ENCODE results near the gene YAF2. TPM values are rescaled to one million over a fixed set of nuclear protein-coding genes. Genes with fewer than 3 reads are reported as not detected.
A peak's percentile ranks its signal among the peaks of the same experiment; 100 is the strongest.

Gene YAF2
- total and polyA plus RNA-seq, 2 experiments from 2014 or later, result 15.3 to 35.5 TPM

GRCh38 chr12:42135259-42135814 is 102.7 kb downstream of the YAF2 start:
- Histone ChIP-seq H3K4me1 (ENCODE audit: insufficient read depth) (no peaks in the 10 kb centered on the region), H3K27ac (no peak overlapping the region), H3K4me2 (no peak overlapping the region), H2AFZ (no peak overlapping the region), H3K4me3 (no peak overlapping the region), H4K20me1 (ENCODE audit: insufficient read depth, poor library complexity, severe bottlenecking) (peaks cover 2% of the 10 kb centered on the region), H3K36me3 (replicated peaks; ENCODE audit: insufficient read depth, low read depth) (no peaks in the 10 kb centered on the region), H3K27me3 (no peaks in the 10 kb centered on the region), H3K79me2 (peaks cover 99% of the 10 kb centered on the region), H3K9me3 (ENCODE audit: low read depth) (no peaks in the 10 kb centered on the region), H3K9me2 (replicated peaks; ENCODE audit: insufficient read depth) (no peaks in the 10 kb centered on the region)
- no peak for TF ChIP-seq EZH2 (IDR thresholded peaks at IDR 0.05; ENCODE audit: borderline replicate concordance)
- TF ChIP-seq, protein P1, sequence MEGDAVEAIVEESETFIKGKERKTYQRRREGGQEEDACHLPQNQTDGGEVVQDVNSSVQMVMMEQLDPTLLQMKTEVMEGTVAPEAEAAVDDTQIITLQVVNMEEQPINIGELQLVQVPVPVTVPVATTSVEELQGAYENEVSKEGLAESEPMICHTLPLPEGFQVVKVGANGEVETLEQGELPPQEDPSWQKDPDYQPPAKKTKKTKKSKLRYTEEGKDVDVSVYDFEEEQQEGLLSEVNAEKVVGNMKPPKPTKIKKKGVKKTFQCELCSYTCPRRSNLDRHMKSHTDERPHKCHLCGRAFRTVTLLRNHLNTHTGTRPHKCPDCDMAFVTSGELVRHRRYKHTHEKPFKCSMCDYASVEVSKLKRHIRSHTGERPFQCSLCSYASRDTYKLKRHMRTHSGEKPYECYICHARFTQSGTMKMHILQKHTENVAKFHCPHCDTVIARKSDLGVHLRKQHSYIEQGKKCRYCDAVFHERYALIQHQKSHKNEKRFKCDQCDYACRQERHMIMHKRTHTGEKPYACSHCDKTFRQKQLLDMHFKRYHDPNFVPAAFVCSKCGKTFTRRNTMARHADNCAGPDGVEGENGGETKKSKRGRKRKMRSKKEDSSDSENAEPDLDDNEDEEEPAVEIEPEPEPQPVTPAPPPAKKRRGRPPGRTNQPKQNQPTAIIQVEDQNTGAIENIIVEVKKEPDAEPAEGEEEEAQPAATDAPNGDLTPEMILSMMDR (IDR thresholded peaks at IDR 0.05; ENCODE audit: poor library complexity), result no peak
- TF ChIP-seq EZH2phosphoT487 (IDR thresholded peaks at IDR 0.05; ENCODE audit: low read depth, severe bottlenecking, unreplicated experiment), result no peak
- WGBS (ENCODE audit: low lambda C conversion rate, missing lambda C conversion rate), result 91% methylated on average over 3 of the region's 3 CpGs
- no peak for DNase-seq (ENCODE audit: low spot score)

- Histone ChIP-seq H3K27me3 (no peaks in the 10 kb centered on the region), H3K9me3 (ENCODE audit: low read depth) (no peaks in the 10 kb centered on the region), H3K27ac (no peak overlapping the region), H4K20me1 (ENCODE audit: insufficient read depth, poor library complexity, severe bottlenecking) (peaks cover 5% of the 10 kb centered on the region), H3K36me3 (replicated peaks; ENCODE audit: insufficient read depth, low read depth) (no peaks in the 10 kb centered on the region), H3K9me2 (replicated peaks; ENCODE audit: insufficient read depth) (no peaks in the 10 kb centered on the region), H2AFZ (no peak overlapping the region), H3K4me1 (ENCODE audit: insufficient read depth) (no peaks in the 10 kb centered on the region), H3K79me2 (peaks cover 88% of the 10 kb centered on the region), H3K4me2 (no peak overlapping the region), H3K4me3 (no peak overlapping the region)
- DNase-seq (ENCODE audit: low spot score), result no peak
- no peak for TF ChIP-seq EZH2 (IDR thresholded peaks at IDR 0.05; ENCODE audit: borderline replicate concordance)
- TF ChIP-seq, protein P1 (IDR thresholded peaks at IDR 0.05; ENCODE audit: poor library complexity), result no peak
- no peak for TF ChIP-seq EZH2phosphoT487 (IDR thresholded peaks at IDR 0.05; ENCODE audit: low read depth, severe bottlenecking, unreplicated experiment)
- 77% methylated on average over 4 of the region's 4 CpGs for WGBS (ENCODE audit: low lambda C conversion rate, missing lambda C conversion rate)
Measured at GRCh38 chr12:42130672-42131402, 107.2 kb downstream of the YAF2 start.

DNA sequence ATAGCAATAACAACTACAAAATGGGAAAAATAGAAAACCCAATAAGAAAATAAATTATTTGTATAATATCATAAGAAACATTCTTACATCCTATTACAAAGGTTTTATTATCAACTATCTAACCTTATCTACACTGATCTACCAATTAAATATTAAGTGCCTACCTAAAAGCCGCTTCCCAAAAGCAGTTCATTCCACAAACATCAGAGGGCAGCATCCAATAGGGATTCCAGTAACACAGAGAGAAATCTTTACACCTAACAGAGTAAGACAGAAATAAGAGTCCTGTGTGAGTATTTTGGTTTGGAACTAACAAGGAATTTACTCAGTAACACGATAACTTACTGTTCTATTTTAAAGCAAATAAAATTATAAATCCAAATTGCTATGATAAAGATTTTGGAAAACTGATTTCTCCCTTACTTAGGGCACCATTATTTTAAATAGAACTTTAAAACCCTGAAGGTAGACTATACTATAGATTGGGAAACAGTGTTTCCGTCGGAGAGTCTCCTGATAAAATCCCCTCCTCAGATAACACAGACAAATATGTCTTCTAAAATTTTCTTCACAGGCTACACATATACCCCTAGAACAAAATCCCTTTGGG is 108.3 kb downstream of the YAF2 start:
- WGBS (ENCODE audit: low lambda C conversion rate, missing lambda C conversion rate), result 24% methylated on average over 4 of the region's 4 CpGs
- H3K9me3 ChIP-seq (ENCODE audit: low read depth), result no peaks in the 10 kb centered on the region
- H4K20me1 ChIP-seq (ENCODE audit: insufficient read depth, poor library complexity, severe bottlenecking), result peaks cover 5% of the 10 kb centered on the region
- no peak overlapping the region for H3K4me3 ChIP-seq
- no peaks in the 10 kb centered on the region for H3K9me2 ChIP-seq (replicated peaks; ENCODE audit: insufficient read depth)
- TF ChIP-seq, protein P1 (IDR thresholded peaks at IDR 0.05; ENCODE audit: poor library complexity), result peak; percentile 93
- no peak for TF ChIP-seq EZH2 (IDR thresholded peaks at IDR 0.05; ENCODE audit: borderline replicate concordance)
- TF ChIP-seq EZH2phosphoT487 (IDR thresholded peaks at IDR 0.05; ENCODE audit: low read depth, severe bottlenecking, unreplicated experiment), result no peak
- peaks cover 9% of the 10 kb centered on the region for H3K4me1 ChIP-seq (ENCODE audit: insufficient read depth)
- no peaks in the 10 kb centered on the region for H3K36me3 ChIP-seq (replicated peaks; ENCODE audit: insufficient read depth, low read depth)
- peak; percentile 68 for DNase-seq (ENCODE audit: low spot score)
- peaks cover 77% of the 10 kb centered on the region for H3K79me2 ChIP-seq
- H2AFZ ChIP-seq, result no peak overlapping the region
- H3K4me2 ChIP-seq, result no peak overlapping the region
- H3K27ac ChIP-seq, result no peak overlapping the region
- H3K27me3 ChIP-seq, result no peaks in the 10 kb centered on the region
